Fibroblast of villous mesenchyme (primary cell): ENCODE measurements around the gene HEBP1. TPM values are rescaled to one million over a fixed set of nuclear protein-coding genes. Genes with fewer than 3 reads are reported as not detected.
"Not testable (repeated sequence)": the region's sequence is repeated elsewhere in the genome, so short reads cannot be mapped to it uniquely, and the experiment has no call there.

Source experiments
- DNase-seq: peaks from one replicate; pipeline ENCODE4 v3.0.0-alpha.2; 2010; ENCODE audit warnings: low read depth
- H3K4me3 ChIP-seq: 2 replicates; pipeline ENCODE4 v1.5.1; 2011; ENCODE audit warnings: low read depth, mild to moderate bottlenecking, low read length
- CTCF ChIP-seq: IDR thresholded peaks from 2 replicates; pipeline ENCODE4 v1.5.1; 2012; ENCODE audit warnings: low read depth, mild to moderate bottlenecking, low read length; ENCODE audit not compliant: insufficient read depth
- total RNA-seq: library from RNA; depleted of rRNA; stranded (reverse); fragments of >200 nt; gene quantifications from 2 replicates; pipeline ENCODE4 v1.2.3, GENCODE V29; 2012

Gene HEBP1
- total RNA-seq, 1 donor: 19.9 TPM

GRCh38 chr12:13042666-13043230 lies 42.7 kb upstream of the HEBP1 start:
- no peak for TF ChIP-seq CTCF
- no peak for DNase-seq
- H3K4me3 ChIP-seq: no peak overlapping the region

GRCh38 chr12:13041224-13041623 lies 41.2 kb upstream of the HEBP1 start:
- no peak for DNase-seq
- H3K4me3 ChIP-seq: no peak overlapping the region
- TF ChIP-seq CTCF: no peak

- DNase-seq: peak; percentile 32
- no peak for TF ChIP-seq CTCF
- H3K4me3 ChIP-seq: no peak overlapping the region
Observed at GRCh38 chr12:13039328-13039956, 39.4 kb upstream of the HEBP1 start.

GRCh38 chr12:13038491-13039161 lies 38.6 kb upstream of the HEBP1 start:
- peak; percentile 25 for DNase-seq
- TF ChIP-seq CTCF: no peak
- no peak overlapping the region for H3K4me3 ChIP-seq

- no peak for TF ChIP-seq CTCF
- DNase-seq: peak; percentile 39
- H3K4me3 ChIP-seq: no peak overlapping the region
Observed at GRCh38 chr12:13036881-13037280, 36.8 kb upstream of the HEBP1 start.

GRCh38 chr12:13035335-13035734 lies 35.3 kb upstream of the HEBP1 start:
- not testable (repeated sequence) for H3K4me3 ChIP-seq, DNase-seq

- TF ChIP-seq CTCF: no peak
- H3K4me3 ChIP-seq: no peak overlapping the region
- DNase-seq: no peak
Observed at GRCh38 chr12:13033476-13033875, 33.4 kb upstream of the HEBP1 start.
